Measurements from ENCODE around the gene S100PBP. TPM values are rescaled to one million over a fixed set of nuclear protein-coding genes. Genes with fewer than 3 reads are reported as not detected.

The S100PBP gene
- total and polyA plus RNA-seq, 4 experiments from 2014 or later: 6.5 to 65.5 (median 38.6) TPM

- H3K36me3 Mint-ChIP-seq: peaks cover 34 to 37% of the 10 kb centered on the region in 2 donors
- H3K4me1 ChIP-seq (ENCODE audit: insufficient read depth, low read length): no peaks in the 10 kb centered on the region
- H3K27ac Mint-ChIP-seq: no peak overlapping the region
- H3K4me3 Mint-ChIP-seq: peak overlapping the region in 1 of 8 donors; percentile 8
- no peaks in the 10 kb centered on the region for H3K27me3 Mint-ChIP-seq
- H3K36me3 ChIP-seq (ENCODE audit: insufficient read depth, low read length): peaks cover 9% of the 10 kb centered on the region
- peaks cover 0 to 2% (median 0%) of the 10 kb centered on the region in 4 donors for H3K4me1 Mint-ChIP-seq
- H3K9me3 ChIP-seq (ENCODE audit: control insufficient read depth in 1 of 2, low read length in 2 of 2): no peaks in the 10 kb centered on the region
- no peaks in the 10 kb centered on the region for H3K9me3 Mint-ChIP-seq
- intact Hi-C loops (cut with micrococcal nuclease): no loop called here
- POLR2A ChIA-PET (ENCODE audit: partially characterized antibody): no interaction called here
- H3K4me3 ChIP-seq (ENCODE audit: low read length in 2 of 2): no peak overlapping the region
- H3K27me3 ChIP-seq (ENCODE audit: insufficient read depth, low read length): no peaks in the 10 kb centered on the region
- CTCF ChIA-PET (ENCODE audit: partially characterized antibody): interaction anchor here (1.2 kb wide), 1 partner anchor 23 kb away, joined by 3 read pairs; no protein-coding TSS in a partner anchor
- H3K27ac ChIP-seq (ENCODE audit: low read depth, low read length): no peak overlapping the region
- no peak for DNase-seq
Measured at GRCh38 chr1:32848354-32849063, 31.1 kb downstream of the S100PBP start.

DNA sequence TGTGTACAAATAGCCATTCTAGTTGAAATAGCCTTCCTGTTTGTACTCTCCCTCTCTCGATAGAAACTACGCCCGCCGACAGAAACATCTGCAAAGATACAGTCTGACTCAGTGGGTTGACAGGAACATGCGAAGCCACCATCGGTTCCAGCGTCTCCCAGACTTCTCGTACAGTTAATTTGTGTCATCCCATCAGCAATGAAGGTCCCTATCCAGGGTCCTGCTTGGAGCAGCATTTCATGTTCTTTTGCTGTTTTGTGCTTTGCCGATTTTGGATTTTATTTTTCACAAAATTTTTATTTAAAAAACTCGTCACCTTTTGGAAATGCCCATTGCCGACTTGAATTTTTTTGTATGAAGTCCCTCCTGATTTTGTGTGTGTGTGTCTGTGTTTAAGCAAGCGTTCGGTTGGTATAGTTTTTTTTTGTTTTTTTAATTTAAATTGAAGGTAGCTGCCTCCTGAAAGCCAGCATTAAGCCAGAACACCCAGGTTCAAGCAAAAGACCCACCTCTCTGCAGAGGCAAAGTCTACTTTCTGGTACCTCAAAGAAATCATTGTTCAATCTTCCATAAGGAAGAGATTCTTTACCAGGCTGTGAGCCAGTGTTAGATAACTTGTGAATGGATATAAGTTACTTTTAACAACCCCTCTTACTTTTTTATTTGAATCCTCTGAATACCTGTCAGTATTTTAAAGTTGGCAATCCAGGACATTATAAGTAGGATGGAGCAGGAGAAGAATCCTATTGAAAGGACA is 38.6 kb downstream of the S100PBP start:
- Mint-ChIP-seq H3K9me3 (no peaks in the 10 kb centered on the region), H3K36me3 (peaks cover 57 to 69% of the 10 kb centered on the region in 2 donors), H3K4me3 (no peak overlapping the region), H3K4me1 (no peaks in the 10 kb centered on the region), H3K27me3 (no peaks in the 10 kb centered on the region), H3K27ac (peak overlapping the region in 1 of 7 donors; percentile 23)
- CTCF ChIA-PET (ENCODE audit: partially characterized antibody): interaction anchor here (1.0 kb wide), 1 partner anchor 144 kb away, joined by 4 read pairs; no protein-coding TSS in a partner anchor
- intact Hi-C loops (cut with micrococcal nuclease): no loop called here
- POLR2A ChIA-PET (ENCODE audit: partially characterized antibody): no interaction called here
- Histone ChIP-seq H3K27me3 (ENCODE audit: insufficient read depth, low read length) (no peaks in the 10 kb centered on the region), H3K36me3 (ENCODE audit: insufficient read depth, low read length) (peaks cover 37% of the 10 kb centered on the region), H3K4me1 (ENCODE audit: insufficient read depth, low read length) (no peaks in the 10 kb centered on the region), H3K4me3 (ENCODE audit: low read length in 2 of 2) (no peak overlapping the region), H3K9me3 (ENCODE audit: control insufficient read depth in 1 of 2, low read length in 2 of 2) (no peaks in the 10 kb centered on the region), H3K27ac (ENCODE audit: low read depth, low read length) (no peak overlapping the region)
- no peak for DNase-seq

DNA sequence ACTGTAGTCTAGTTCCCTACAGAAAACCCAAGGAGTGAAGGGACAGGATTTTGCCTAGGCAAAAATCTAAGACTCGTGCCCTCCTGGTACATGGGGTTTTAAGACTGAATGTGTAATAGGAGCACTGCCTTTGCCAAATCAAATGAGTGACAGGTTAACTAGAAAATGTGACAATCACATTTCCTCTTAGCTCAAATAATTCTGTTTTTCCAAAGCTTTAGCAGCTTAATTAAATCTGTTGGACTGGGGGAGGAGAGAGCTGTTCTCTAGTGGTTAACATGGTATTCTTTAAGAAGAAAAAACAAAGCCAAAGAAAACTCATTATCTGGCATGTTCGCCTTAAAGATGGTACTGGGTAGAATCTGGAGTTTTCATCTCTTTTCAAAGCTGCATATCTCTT is 40.7 kb downstream of the S100PBP start:
- Histone ChIP-seq H3K9me3 (ENCODE audit: control insufficient read depth in 1 of 2, low read length in 2 of 2) (no peaks in the 10 kb centered on the region), H3K27ac (ENCODE audit: low read depth, low read length) (no peak overlapping the region), H3K36me3 (ENCODE audit: insufficient read depth, low read length) (peaks cover 31% of the 10 kb centered on the region), H3K4me1 (ENCODE audit: insufficient read depth, low read length) (no peaks in the 10 kb centered on the region), H3K4me3 (ENCODE audit: low read length in 2 of 2) (no peak overlapping the region), H3K27me3 (ENCODE audit: insufficient read depth, low read length) (no peaks in the 10 kb centered on the region)
- intact Hi-C loops (cut with micrococcal nuclease): no loop called here
- Mint-ChIP-seq H3K4me3 (no peak overlapping the region), H3K9me3 (no peaks in the 10 kb centered on the region), H3K36me3 (peaks cover 63 to 75% of the 10 kb centered on the region in 2 donors), H3K27ac (no peak overlapping the region), H3K4me1 (no peaks in the 10 kb centered on the region), H3K27me3 (no peaks in the 10 kb centered on the region)
- ChIA-PET POLR2A (ENCODE audit: partially characterized antibody) (no interaction called here), CTCF (ENCODE audit: partially characterized antibody) (interaction anchor here (1.0 to 2.0 kb wide), 3 partner anchors 15 to 145 kb away, joined by 3 to 5 read pairs (median 3); no protein-coding TSS in a partner anchor)
- DNase-seq: no peak

DNA sequence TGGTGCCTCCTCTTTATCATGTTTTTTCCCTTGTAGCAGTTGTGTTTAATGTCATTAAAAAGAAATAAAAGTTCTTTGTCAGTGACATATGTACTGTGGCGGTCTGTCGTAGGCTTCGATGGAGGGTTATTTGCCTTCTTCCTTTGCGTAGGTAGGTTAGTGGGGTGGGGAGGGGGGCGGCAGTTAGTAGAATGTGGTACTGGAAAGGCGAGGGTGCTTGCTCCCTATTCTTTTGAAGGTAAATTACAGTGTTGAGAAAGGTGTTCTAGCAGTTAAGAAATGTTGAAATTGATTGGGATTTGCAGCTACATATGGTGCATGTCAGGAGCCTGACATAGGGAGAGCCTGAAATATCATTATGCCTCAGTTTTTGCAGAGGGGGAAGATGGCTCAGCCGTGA is 41.3 kb downstream of the S100PBP start:
- no peaks in the 10 kb centered on the region for H3K9me3 ChIP-seq (ENCODE audit: control insufficient read depth in 1 of 2, low read length in 2 of 2)
- no peak for DNase-seq
- no peaks in the 10 kb centered on the region for H3K27me3 ChIP-seq (ENCODE audit: insufficient read depth, low read length)
- Mint-ChIP-seq H3K9me3 (no peaks in the 10 kb centered on the region), H3K36me3 (peaks cover 60 to 75% of the 10 kb centered on the region in 2 donors), H3K4me3 (no peak overlapping the region), H3K27me3 (no peaks in the 10 kb centered on the region), H3K4me1 (no peaks in the 10 kb centered on the region), H3K27ac (peak overlapping the region in 1 of 7 donors; percentile 56)
- peaks cover 30% of the 10 kb centered on the region for H3K36me3 ChIP-seq (ENCODE audit: insufficient read depth, low read length)
- no peak overlapping the region for H3K4me3 ChIP-seq (ENCODE audit: low read length in 2 of 2)
- H3K27ac ChIP-seq (ENCODE audit: low read depth, low read length): no peak overlapping the region
- H3K4me1 ChIP-seq (ENCODE audit: insufficient read depth, low read length): no peaks in the 10 kb centered on the region
- ChIA-PET POLR2A (ENCODE audit: partially characterized antibody) (no interaction called here), CTCF (ENCODE audit: partially characterized antibody) (interaction anchor here (1.0 to 2.0 kb wide), 3 partner anchors 14 to 146 kb away, joined by 3 to 5 read pairs (median 3); no protein-coding TSS in a partner anchor)
- intact Hi-C loops (cut with micrococcal nuclease): no loop called here

DNA sequence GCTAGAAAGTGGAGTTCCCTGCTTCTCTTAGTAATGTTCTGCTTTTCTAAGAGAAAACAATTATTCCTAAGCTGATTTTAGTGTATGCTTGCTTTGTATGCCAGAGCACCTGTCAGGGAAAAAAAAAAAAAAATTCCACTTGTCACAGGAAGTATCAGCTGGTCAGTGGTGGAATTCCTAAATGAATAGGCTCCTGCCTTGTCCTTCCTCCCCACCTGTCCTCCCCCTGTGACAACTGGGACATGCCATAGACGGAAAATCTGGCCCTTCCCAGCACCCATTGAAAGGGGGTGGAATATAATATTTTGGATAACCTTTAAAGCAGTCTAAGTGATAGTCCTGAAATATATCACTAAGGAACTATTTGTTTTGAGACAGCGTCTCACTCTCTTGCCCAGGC is 42.5 kb downstream of the S100PBP start:
- Histone ChIP-seq H3K4me1 (ENCODE audit: insufficient read depth, low read length) (no peaks in the 10 kb centered on the region), H3K36me3 (ENCODE audit: insufficient read depth, low read length) (peaks cover 19% of the 10 kb centered on the region), H3K27me3 (ENCODE audit: insufficient read depth, low read length) (no peaks in the 10 kb centered on the region), H3K9me3 (ENCODE audit: control insufficient read depth in 1 of 2, low read length in 2 of 2) (no peaks in the 10 kb centered on the region), H3K4me3 (ENCODE audit: low read length in 2 of 2) (no peak overlapping the region), H3K27ac (ENCODE audit: low read depth, low read length) (no peak overlapping the region)
- ChIA-PET CTCF (ENCODE audit: partially characterized antibody) (interaction anchor here (0.8 to 1.7 kb wide), 3 partner anchors 9 to 15 kb away, joined by 3 to 4 read pairs (median 4); no protein-coding TSS in a partner anchor), POLR2A (ENCODE audit: partially characterized antibody) (no interaction called here)
- intact Hi-C loops (cut with micrococcal nuclease): no loop called here
- H3K9me3 Mint-ChIP-seq: no peaks in the 10 kb centered on the region
- H3K4me1 Mint-ChIP-seq: no peaks in the 10 kb centered on the region
- no peak for DNase-seq
- H3K27me3 Mint-ChIP-seq: no peaks in the 10 kb centered on the region
- H3K4me3 Mint-ChIP-seq: no peak overlapping the region
- no peak overlapping the region for H3K27ac Mint-ChIP-seq
- peaks cover 56 to 73% of the 10 kb centered on the region in 2 donors for H3K36me3 Mint-ChIP-seq

- Histone ChIP-seq H3K4me3 (ENCODE audit: low read length in 2 of 2) (no peak overlapping the region), H3K27ac (ENCODE audit: low read depth, low read length) (no peak overlapping the region), H3K27me3 (ENCODE audit: insufficient read depth, low read length) (no peaks in the 10 kb centered on the region), H3K4me1 (ENCODE audit: insufficient read depth, low read length) (no peaks in the 10 kb centered on the region), H3K36me3 (ENCODE audit: insufficient read depth, low read length) (peaks cover 13% of the 10 kb centered on the region), H3K9me3 (ENCODE audit: control insufficient read depth in 1 of 2, low read length in 2 of 2) (no peaks in the 10 kb centered on the region)
- CTCF ChIA-PET (ENCODE audit: partially characterized antibody): interaction anchor here (1.1 to 1.7 kb wide), 3 partner anchors 12 to 149 kb away, joined by 4 read pairs; no protein-coding TSS in a partner anchor
- DNase-seq: no peak
- Mint-ChIP-seq H3K36me3 (peaks cover 50 to 68% of the 10 kb centered on the region in 2 donors), H3K4me3 (no peak overlapping the region), H3K4me1 (no peaks in the 10 kb centered on the region), H3K9me3 (no peaks in the 10 kb centered on the region), H3K27me3 (no peaks in the 10 kb centered on the region), H3K27ac (peak overlapping the region in 1 of 7 donors; percentile 23)
- POLR2A ChIA-PET (ENCODE audit: partially characterized antibody): no interaction called here
- intact Hi-C loops (cut with micrococcal nuclease): no loop called here
Measured at GRCh38 chr1:32860566-32860965, 43.1 kb downstream of the S100PBP start.

Measured in CD4-positive, alpha-beta memory T cell (primary cell).